CD4-positive, alpha-beta T cell treated with Interleukin-2 at 100 ng/mL for 4 hours (primary cell): ENCODE results near the gene CYP2C8.
"Not testable (repeated sequence)": the region's sequence is repeated elsewhere in the genome, so short reads cannot be mapped to it uniquely, and the experiment has no call there.

ENCODE experiments used
- DNase-seq: peaks from one replicate; pipeline ENCODE4 v3.0.0-alpha.2; 2020; ENCODE audit warnings: low spot score

CYP2C8 gene

DNA sequence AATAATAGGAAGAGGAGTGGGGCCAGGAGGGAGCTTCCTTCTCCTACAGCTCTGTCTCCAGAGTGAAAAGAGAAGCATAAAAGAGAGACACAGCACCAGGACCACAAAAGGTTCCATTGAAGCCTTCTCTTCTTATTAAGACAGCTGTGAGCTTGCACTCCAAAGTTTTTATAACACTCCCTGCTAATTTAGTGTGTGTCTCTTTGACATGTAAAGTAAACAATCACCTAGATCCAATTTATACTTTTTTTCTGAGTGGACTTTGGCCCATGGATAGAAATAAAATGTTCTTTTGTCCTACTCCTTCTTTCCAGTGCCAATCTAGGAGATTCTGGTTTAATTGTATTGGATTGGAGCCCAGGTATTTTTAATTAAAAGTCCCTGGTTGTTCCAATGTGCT is at the start of gene CYP2C8:
Gene CYP2C8 (minus strand): TSS at position 212 of the 400 bp plus-strand sequence. CDS start 95 bp downstream, at position 117.
- DNase-seq = no peak

GRCh38 chr10:95116869-95117269 is 47.6 kb upstream of the CYP2C8 start:
- no peak for DNase-seq

- not testable (repeated sequence) for DNase-seq
These were observed 41.5 kb upstream of the CYP2C8 start for GRCh38 chr10:95110823-95111222.

DNA sequence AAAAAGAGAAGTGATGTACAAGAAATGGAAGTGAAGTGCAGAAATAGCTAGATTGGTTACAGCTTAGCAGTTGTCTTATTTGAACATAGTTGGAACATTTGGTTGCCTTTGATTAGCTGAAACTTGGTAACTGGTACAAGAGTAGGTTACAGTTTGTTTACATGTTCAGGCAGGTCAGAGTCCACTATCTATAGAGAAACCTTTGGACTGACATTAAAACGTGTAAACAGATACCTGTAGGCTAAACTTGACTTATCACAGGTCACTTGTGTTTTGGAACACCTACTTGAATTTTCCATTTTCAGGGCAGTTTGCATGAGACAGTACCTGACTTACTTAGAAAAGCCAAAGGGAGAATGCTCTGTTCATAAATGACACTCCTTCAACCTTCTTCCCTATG is 28.5 kb upstream of the CYP2C8 start:
- no peak for DNase-seq

DNA sequence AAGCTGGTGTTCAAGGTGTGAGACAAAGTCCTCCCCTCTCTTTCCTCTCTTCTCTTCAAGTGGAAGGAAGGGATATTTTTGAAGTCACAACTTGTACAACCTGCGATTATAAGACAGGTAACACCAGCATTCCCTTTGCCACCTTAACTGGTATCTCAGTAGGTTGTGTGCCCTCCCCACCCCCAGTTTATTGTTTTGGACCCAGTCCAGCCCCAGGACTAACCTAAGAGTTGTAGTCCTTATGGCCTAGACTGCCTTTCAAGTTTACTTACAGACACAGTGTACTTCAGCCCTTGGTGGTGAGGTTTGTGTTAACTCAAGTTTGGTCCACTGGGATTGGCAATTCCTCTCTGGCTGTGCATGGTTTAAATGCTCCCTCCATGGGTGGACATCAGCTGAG is 26.8 kb upstream of the CYP2C8 start:
- no peak for DNase-seq

DNA sequence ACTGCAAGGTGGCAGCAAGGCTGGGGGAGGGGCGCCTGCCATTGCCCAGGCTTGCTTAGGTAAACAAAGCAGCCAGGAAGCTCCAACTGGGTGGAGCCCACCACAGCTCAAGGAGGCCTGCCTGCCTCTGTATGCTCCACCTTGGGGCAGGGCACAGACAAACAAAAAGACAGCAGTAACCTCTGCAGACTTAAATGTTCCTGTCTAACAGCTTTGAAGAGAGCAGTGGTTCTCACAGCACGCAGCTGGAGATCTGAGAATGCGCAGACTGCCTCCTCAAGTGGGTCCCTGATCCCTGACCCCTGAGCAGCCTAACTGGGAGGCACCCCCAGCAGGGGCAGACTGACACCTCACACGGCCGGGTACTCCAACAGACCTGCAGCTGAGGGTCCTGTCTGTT is 10.3 kb upstream of the CYP2C8 start:
- DNase-seq = not testable (repeated sequence)

DNA sequence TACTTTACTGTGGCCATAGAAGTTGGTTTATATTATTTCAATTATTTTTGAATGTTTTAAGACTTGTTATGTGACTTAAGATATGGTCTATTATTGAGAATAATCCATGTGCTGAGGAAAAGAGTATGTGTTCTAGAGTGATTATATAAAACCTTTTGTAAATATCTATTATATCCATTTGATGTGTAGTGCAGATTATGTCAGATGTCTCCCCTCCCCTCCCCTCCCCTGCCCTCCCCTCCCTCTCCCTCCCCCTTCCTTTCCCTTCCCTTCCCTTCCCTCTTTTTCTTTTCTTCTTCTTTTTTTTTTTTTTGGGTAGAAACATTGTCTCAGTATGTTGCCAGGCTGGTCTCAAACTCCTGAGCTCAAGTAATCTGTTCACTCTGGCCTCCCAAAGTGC is 8.3 kb upstream of the CYP2C8 start:
- no peak for DNase-seq

- DNase-seq = no peak
These were observed 1.9 kb upstream of the CYP2C8 start for GRCh38 chr10:95071107-95071660.

DNA sequence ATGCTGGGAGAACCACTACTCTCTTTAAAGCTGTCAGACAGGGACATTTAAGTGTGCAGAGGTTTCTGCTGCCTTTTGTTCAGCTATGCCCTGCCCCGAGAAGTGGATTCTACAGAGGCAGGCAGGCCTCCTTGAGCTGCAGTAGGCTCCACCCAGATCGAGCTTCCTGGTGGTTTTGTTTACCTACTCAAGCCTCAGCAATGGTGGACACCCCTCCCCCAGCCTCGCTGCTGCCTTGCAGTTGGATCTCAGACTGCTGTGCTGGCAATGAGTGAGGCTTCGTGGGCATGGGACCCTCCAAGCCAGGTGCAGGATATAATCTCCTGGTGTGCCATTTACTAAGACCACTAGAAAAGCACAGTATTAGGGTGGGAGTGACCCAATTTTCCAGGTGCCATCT is 5.2 kb downstream of the CYP2C8 start:
- not testable (repeated sequence) for DNase-seq

GRCh38 chr10:95056744-95057363 is 12.4 kb downstream of the CYP2C8 start:
- DNase-seq = no peak

GRCh38 chr10:95049919-95050318 is 19.4 kb downstream of the CYP2C8 start:
- DNase-seq = no peak

- DNase-seq = no peak
These were observed 21.1 kb downstream of the CYP2C8 start for GRCh38 chr10:95048206-95048605.

- no peak for DNase-seq
These were observed 30.0 kb downstream of the CYP2C8 start for GRCh38 chr10:95039281-95039680.

GRCh38 chr10:95035332-95036295 is 33.7 kb downstream of the CYP2C8 start:
- DNase-seq = no peak

- DNase-seq = no peak
These were observed 34.9 kb downstream of the CYP2C8 start for GRCh38 chr10:95034401-95034800.

DNA sequence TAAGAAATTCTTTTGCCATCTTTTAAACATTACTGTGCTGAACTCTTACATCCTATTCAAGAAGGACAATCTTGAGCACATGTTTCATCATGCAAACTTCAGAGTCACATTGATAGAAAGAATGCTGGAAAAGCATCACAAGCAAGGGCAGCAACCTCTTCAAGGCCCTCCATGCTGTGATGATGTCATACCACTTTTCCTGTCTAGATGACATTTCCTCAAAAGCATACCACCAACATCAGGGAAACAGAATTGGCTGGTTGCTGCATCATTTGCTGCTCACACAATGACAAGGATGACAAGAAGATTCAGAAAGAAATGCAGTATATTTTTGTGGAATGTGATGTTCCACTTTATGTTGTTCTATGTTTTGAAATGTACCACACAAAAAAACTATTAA is 37.6 kb downstream of the CYP2C8 start:
- no peak for DNase-seq

DNA sequence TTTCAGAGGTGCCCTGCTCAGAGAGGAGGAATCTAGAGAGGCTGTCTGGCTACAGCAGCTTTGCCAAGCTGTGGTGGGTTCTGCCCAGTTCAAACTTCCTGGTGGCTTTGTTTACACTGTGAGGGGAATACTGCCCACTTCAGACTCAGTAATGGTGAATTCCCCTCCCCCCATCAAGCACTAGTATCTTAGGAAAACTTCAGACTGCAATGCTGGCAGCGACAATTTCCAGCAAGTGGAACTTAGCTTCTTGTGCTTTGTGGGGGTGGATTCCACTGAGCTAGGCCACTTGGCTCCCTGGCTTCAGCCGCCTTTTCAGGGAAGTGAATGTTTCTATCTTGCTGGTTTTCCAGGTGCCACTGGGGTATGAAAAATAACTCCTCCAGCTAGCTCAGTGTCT is 42.8 kb downstream of the CYP2C8 start:
- no peak for DNase-seq

GRCh38 chr10:94997741-94998174 is 71.5 kb downstream of the CYP2C8 start:
- no peak for DNase-seq

- DNase-seq = no peak
These were observed 76.5 kb downstream of the CYP2C8 start for GRCh38 chr10:94992811-94993210.

DNA sequence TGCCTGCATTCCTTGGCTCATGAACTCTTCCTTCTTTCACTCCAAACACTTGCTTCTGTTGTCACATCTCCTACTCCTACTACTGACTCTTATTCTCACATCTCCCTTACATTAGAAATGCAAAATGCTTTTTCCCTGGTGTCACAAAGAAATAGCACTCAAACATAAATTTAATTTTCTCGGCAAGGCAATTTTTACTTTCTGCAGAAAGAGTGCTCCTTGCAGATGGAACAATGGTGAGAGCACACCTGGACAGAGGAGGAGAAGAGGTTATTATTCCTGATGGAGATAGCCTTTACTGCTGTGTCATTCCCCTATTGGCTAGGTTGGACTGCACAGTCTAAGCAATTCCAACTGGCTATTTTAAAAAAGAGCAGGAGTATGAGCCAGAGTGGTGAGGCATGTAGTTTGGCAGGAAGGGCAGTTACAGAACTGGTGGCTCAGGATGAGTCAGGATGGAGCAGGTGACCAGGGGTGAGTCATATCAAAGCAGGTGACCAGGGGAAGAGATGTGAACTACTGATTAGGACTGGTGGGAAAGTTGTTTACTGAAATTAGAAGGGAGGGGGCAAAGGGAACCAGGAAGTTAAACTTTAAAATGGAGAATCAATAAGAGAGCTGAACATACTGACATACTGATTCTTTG is 77.9 kb downstream of the CYP2C8 start:
- DNase-seq = no peak

GRCh38 chr10:94989192-94989591 is 80.1 kb downstream of the CYP2C8 start:
- DNase-seq = no peak
